HG02870 (cell line): ENCODE results near the gene ZSCAN22.
A peak's percentile ranks its signal among the peaks of the same experiment; 100 is the strongest.

Experiments
- ATAC-seq: cut with Tn5 transposase; IDR thresholded peaks from one replicate; pipeline ENCODE4 v1.9.1; 2021; ENCODE audit warnings: mild to moderate bottlenecking, moderate library complexity; ENCODE audit not compliant: unreplicated experiment

The ZSCAN22 gene

DNA sequence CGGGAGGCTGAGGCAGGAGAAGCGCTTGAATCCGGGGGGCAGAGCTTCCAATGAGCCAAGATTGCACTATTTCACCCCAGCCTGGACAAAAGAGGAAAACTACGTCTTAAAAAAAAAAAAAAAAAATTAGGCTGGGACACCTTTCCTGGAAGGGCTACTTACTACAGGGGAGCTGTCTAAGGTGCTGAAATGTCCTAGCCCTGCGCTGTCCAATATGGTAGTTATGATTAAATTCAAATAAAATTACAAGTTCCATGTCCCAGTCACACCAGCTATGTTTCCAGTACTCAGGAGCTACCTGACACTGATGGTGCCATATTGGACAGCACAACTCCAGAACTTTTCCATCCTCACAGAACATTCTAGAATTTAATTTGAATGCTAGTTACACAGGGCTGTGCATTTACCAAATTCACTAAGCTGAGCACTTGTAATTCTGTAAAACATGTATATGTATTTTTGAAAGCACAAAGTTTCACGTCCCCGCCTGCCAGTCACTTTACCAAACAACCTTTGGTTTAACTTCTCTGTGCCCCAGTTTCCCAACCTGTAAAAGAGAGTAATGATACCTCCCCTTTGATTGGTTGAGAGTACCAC lies 9.2 kb upstream of the ZSCAN22 start:
- no peak for ATAC-seq

DNA sequence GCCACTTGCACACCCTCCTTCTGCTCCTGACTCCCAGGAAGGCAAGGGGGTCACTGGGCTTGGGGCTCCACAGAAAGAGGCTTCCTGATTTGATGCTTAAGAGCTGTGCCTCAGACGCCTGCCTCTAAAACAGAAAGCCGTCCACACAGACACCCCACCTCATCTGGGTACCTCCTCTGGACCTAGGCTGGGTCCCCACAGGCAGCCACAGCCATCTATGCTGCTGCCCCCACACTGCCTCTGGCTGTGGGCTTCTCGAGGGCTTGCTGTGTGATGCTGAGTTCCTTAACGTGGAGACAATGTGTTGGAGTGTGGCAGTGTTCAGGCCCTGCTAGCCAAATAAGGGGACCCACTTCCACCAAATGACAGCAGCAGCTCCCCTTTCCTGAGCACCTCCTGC lies 8.5 kb upstream of the ZSCAN22 start:
- no peak for ATAC-seq

DNA sequence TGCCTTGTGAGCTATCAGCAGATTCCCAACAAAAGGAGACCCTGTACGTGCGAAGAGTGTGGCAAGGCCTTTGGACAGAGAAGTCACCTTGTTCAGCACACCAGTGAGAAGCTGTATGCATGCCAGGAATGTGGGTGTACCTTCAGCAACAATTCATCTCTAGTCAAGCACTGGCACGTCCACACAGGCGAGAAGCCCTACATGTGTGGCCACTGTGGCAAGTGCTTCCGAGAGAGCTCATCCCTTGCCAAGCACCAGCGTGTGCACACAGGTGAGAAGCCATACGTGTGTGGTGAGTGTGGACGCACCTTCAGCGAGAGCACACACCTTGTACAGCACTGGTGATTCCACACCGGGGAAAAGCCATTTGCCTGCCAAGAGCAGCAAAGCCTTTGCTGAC lies 7.6 kb upstream of the ZSCAN22 start:
- no peak for ATAC-seq

DNA sequence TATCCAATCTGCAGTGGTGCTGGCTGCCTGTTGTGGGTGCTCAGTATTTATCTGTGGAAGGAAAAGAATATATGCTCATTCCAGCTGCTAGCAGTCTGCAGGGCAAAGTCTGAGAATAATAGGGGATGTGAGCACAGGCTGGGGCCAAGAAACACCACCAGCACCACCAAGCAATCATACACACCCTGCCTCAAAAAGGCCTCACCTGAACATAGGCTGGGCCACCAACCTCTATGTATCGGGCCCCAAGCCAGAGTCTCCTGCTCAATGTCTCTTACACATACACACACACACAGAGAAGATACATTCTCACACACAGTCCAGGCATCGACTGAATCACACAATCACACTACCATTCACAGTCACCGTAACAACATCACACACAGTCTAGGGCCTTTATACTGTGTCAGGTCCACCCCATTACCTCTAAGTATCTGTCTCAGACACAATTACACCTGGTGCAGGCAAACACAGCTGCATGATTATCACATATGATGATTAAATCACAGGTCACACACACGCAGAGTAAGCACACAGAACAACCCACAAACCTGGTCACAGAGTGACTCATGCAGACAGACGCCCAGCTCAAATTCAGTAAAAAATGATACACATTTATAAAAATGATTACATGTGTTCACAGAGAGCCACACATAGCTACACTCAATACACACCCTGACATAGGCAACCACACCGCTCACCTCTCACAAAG lies 1.3 kb upstream of the ZSCAN22 start:
- no peak for ATAC-seq

GRCh38 chr19:58326501-58326913 lies 287 bp upstream of the ZSCAN22 start:
- no peak for ATAC-seq

DNA sequence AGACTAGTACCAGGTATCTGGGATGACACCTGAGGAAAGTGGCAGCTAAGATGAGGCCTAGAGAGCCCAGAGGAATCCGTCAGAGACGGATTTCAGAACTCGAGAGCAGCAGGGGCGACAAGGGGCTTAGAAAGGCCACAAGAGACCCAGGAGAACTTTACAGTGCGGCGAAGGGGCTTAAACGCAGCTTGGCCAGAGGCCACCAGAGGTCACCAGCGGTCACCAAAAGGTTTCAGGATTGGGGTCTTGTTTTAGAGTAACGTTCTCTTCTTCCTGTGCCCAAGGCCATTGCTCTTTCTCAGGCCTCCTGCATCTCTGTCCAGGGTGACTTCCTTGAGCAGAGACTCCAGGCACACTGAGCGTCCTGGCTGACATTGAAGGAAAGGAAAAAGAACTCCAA lies 2.2 kb downstream of the ZSCAN22 start:
- no peak for ATAC-seq

GRCh38 chr19:58330458-58330857 lies 3.7 kb downstream of the ZSCAN22 start:
- ATAC-seq: no peak

DNA sequence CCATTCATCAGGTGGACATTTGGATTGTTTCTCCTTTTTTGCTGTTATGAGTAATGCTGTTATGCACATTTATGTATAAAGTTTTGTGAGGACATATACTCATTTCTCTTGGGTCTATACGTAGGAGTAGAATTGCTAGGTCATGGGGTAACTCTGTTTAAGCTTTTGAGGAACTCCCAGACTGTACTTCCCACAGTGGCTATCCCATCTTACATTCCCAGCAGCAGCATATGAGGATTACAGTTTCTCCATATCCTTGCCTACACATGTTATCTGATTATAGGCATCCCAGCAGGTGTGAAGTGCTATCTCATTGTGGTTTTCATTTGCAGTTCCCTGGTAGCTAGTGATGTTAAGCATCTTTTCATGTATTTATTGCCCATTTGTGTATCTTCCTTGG lies 5.9 kb downstream of the ZSCAN22 start:
- ATAC-seq: no peak

GRCh38 chr19:58334691-58335249 lies 8.0 kb downstream of the ZSCAN22 start:
- no peak for ATAC-seq

DNA sequence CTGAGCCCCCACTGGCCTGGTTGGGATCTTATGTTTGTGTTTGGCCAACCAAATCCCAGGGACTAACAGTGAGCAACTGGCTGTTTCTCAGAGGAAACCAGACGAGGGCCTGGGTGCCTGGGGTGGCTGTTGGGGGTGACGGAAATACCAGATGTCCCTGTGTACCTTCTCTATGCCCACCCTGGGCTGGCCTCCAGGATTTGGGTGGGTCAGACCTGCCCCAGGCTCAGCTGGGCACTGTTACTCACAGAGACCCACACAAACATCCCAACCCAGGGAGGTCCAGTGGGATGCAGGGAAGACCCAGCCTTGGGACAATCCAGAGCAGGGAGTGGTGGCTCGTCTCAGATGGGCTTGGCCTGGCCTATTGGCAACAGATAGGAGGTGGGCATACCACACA lies 8.8 kb downstream of the ZSCAN22 start:
- ATAC-seq: no peak

DNA sequence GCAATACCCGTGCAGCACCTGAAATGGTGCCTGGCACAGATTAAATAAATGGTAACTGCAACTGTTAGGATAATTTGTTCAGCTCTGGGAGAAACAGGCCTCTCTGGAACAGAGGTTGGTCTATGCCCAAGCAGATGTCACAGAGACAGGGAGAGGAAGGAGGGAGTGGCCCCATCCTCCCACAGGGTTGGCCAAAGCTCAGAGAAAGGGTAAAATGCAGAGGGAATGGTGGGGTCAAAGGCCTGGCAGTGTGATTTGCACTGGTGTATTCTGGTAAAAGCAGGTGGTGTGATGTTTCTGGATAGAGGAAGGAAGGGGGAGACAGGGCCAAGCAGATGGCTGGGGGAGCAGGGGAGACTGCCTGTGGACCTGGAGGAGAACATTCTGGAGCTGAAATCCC lies 9.4 kb downstream of the ZSCAN22 start:
- ATAC-seq: no peak

DNA sequence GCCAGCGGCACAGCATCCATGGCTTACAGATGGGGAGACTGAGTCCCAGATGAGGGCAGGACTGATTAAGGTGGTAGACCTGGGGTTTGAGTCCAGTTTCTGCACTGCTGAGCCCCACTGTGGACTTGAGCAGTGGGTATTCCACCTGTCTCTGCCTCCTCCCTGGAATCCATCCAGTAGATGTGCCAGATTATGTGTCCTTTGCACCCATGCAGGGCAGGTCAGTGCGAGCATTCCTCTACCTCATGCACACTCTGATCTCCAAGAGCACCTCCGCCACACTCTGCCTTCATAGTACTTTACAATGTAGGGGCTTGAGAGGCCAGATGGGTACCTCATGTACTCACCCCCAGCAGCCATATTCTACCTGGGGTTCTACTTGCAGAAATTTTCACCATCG lies 10.0 kb downstream of the ZSCAN22 start:
- no peak for ATAC-seq

DNA sequence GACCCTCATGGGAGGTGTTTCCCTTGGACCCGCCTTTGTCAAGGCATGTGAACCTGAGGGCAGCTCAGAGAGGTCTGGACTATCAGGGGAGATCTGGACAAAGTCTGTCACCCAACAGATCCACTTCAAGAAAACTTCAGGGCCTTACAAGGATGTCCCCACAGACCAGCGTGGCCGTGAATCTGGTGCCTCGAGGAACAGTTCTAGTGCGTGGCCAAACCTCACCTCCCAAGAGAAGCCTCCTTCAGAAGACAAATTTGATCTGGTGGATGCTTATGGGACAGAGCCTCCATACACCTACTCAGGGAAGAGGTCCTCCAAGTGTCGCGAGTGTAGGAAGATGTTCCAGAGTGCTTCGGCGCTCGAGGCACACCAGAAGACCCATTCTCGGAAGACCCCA lies 11.5 kb downstream of the ZSCAN22 start:
- no peak for ATAC-seq

DNA sequence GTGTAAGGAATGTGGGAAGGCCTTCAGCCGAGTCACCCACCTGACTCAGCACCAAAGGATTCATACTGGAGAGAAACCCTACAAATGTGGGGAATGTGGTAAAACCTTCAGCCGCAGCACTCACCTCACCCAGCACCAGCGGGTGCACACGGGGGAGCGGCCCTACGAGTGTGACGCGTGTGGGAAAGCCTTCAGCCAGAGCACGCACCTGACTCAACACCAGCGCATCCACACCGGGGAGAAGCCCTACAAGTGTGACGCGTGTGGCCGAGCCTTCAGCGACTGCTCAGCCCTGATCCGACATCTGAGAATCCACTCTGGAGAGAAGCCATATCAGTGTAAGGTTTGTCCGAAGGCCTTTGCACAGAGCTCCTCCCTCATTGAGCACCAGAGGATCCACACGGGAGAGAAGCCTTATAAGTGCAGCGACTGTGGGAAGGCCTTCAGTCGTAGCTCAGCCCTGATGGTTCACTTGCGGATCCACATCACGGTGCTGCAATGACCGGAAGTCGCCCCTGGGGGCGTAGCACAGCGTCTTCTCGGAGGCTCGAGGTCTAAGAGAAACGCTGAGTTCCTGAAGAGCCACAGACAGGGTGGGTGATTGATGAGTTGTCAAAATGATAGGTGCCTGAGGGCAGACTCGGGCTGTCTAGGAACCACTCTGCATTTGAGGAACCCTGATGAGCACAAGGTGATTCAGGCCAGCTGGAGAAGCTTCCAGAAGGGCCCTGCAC lies 12.2 kb downstream of the ZSCAN22 start:
- no peak for ATAC-seq

DNA sequence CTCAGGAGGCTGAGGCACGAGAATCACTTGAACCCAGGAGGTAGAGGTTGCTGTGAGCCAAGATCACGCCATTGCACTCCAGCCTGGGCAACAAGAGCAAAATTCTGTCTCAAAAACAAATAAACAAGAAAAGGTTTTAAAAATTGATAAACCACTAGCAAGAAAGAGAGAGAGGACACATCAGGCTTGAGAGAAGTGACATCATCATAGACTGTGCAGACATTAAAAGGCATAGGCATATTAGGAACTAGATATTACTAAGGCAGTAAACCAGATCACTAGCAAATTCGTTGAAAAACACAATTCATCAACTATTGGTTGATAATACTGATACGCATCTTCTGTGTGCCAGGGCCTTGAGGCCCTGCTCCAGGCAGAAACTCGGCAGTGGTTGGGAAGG lies 18.8 kb downstream of the ZSCAN22 start:
- ATAC-seq: no peak

DNA sequence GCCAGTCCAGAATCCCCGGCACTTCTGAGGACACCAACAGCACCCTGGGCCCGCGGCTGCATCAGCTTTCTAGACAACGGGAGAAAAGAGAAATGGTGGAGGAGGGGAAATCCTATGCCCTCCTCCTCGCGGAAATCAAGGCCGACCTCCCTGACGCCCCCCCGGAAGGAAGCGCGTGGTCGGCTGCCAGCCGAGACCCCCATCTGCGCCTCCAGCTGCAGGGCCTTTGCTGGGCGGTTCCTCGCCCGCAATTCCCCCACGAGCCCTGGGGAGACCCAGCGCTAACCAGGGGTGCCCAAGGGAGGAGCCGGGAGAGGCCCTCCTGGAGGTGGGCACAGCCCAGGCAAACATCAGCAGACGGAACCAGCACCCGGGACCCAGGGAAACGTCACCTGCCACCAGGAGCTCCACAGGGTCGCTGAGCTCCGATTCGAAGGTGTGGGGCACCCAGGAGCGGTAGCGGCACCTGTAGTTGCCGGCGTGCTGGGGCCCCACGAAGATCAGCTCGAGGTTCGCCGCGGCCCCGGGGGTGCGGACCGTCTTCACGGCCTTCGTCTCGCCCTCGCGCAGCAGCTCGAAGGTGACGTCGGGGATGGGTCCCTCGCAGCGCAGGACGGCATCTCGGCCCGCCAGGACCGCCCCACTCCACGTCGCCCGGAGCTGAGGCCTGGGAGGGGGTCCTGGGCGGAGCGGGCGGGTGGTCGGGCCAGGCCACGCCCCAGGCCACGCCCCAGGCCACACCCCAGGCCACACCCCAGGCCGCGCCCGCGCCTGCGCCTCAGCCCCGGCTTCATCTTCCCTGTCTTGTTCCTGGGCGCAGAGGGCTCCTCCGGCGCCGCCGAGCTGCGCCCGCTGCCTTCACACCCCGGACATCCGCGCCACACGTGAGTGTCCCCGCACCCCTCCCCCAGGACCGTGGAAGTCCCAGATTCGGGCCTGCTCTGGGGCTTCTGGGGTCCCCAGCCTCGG lies 20.5 kb downstream of the ZSCAN22 start:
- ATAC-seq: peak; percentile 82

- peak; percentile 9 for ATAC-seq
Measured at GRCh38 chr19:58348080-58348479, 21.3 kb downstream of the ZSCAN22 start.

- no peak for ATAC-seq
Measured at GRCh38 chr19:58349590-58349989, 22.8 kb downstream of the ZSCAN22 start.

DNA sequence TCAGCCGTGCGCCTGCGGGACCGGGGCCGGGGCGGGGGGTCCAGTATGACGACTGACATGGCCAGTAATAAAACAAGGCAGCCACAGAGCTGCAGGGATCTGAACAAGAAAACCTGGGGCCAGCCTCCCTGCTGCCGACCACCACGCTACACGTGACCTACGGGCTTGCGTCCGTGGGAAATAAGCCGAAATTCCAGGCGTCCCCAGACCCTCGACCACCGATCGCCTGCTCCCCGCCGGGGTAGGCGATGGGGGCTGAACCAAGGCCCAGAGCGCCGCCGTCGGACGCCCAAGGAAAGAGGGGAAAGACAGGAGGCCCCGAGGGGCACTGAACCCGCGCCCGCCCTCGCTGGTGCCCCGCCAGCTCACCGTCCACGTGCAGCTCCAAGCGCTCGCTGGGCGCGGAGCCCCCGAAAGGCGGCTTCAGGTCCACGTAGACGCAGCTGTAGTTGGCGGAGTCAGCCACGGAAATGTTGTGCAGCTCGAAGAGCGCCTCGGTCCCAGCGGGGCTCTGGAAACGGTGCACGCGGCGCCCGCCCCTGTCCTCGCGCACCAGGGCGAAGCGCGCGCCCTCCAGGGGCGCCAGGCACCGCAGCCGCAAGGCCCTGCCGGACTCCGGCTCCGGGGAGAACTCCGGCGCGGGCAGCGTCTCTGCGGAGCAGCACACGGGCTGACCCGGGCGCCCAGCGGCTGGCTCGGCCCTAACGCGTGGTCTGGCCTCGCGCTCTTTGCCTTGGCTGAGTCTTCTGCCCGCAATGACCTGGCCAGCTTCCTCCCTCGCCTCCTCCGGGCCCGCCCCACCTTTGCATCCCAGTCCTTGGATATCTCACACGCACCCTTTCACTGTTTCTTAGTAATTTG lies 23.4 kb downstream of the ZSCAN22 start:
- no peak for ATAC-seq
